DMS 273 treated with DMSO at 0.1 percent for 48 hours (cell line): ENCODE results near the gene SDSL.

Experiments
- DNase-seq: peaks from one replicate; lab custom pipeline; 2025; lab: John Stamatoyannopoulos, UW

SDSL gene

DNA sequence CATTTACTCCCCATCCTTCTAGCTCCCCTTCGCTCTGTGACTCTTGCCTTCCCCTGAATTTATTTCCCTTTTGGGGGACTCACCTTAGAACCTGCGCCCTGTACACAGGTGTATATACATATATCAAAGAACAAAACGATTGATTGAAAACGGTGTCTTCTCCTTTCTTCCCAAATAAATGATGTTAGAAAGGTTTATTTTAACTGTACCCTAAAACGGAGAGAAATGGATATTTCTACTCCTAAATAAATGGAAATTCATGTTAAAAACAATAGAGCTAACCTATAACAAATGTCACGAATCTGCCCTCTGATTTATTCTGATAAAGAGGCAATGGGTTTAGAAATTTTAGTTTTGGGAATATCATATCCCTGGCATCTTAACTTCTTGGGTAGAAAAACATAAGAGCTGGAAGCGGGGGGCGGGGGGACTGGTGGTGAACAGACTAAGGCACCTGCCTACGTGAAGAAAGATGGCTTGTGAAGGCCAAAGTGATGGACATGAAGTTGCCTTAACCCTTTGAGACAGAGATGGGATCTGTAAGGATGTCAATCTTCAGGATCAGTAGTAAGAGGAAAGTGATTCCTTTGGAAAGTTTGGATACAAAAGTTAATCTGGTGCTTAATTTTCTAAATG is 58.3 kb downstream of the SDSL start:
- no peak for DNase-seq

DNA sequence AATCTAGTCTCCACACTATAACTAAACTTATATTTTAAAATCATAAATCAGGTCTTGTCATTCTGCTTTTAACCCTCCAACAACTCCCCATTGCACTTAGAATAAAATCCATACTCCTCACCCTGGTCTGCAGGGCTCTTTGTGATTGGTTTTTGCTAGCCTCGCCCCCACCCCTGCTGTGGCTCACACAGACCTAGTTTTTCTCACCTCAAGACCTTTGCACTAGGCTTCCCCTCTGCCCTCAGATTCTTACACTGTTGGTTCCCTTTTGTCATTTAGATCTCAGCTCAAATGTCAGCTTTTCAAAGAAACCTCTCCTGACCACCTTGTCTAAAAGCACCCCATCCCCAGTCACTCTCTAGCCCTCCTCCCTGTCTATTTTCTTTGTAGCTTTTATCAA is 60.2 kb downstream of the SDSL start:
- DNase-seq: no peak

DNA sequence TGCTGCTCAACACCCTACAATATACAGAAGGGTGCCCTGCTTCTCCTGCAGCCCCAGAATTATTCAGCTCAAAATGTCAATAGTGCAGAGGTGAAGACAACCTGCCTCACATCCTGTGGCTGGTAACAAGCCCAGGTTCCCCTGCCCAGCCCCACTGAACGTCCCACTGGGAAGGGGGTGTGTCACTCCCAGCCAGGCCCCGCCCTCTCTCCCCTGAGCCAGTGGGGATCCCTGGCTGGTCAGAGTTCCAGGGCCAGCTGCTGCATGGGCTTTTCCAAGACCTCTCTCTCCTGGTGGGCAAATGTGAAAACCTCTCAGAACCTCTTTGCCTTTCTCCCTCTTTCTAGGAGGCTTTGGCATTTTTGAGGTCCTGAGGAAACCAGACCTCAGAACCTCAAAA is 63.1 kb downstream of the SDSL start:
- no peak for DNase-seq

DNA sequence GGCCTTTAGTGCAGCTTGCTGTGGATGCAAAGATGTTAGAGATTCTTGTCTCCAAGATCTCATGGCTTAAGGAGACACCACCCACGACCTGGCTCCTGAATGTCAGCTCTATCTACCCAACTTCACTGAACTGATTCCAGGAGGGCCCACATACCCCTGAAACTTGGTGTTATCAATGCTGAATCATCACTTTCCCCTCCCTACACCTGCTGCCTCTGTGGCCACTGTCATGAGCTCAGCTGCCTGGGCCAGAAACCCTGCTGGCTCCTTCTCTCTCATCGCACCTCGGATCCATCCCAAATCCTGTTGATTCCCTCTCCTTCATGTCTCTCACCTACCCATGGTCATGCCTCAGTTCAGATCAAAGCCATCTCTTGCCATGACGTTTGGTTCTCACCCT is 64.5 kb downstream of the SDSL start:
- DNase-seq: no peak
